Fibroblast of pulmonary artery (primary cell): ENCODE results near the gene MRPL52.

ENCODE experiments used
- DNase-seq: peaks from one replicate; pipeline ENCODE4 v3.0.0-alpha.2; 2010; ENCODE audit warnings: low read depth
- H3K4me3 ChIP-seq: replicated peaks from 2 replicates; pipeline ENCODE4 v1.5.1; 2011; ENCODE audit warnings: low read depth, mild to moderate bottlenecking, control low read depth, low read length, moderate library complexity
- CTCF ChIP-seq: IDR thresholded peaks from 2 replicates; pipeline ENCODE4 v1.5.1; 2011; ENCODE audit warnings: mild to moderate bottlenecking, control low read depth, low read length, inconsistent platforms; ENCODE audit errors: missing control alignments

The MRPL52 gene

GRCh38 chr14:22883173-22883976 lies 53.7 kb downstream of the MRPL52 start, which contains the start of gene REM2:
TSS of gene REM2 (plus strand) at chr14:22883222. CDS start at chr14:22883288, 66 bp downstream.
- no peak within 1 kb of the TSS for H3K4me3 ChIP-seq
- TF ChIP-seq CTCF: no peak
- no peak for DNase-seq

- no peak overlapping the region for H3K4me3 ChIP-seq
- no peak for DNase-seq
- no peak for TF ChIP-seq CTCF
These were observed 54.5 kb downstream of the MRPL52 start for GRCh38 chr14:22884076-22884737.
